Measurements from ENCODE around the gene CMIP.
A peak's percentile ranks its signal among the peaks of the same experiment; 100 is the strongest.
"Not testable (repeated sequence)": the region's sequence is repeated elsewhere in the genome, so short reads cannot be mapped to it uniquely, and the experiment has no call there.

The CMIP gene

GRCh38 chr16:81410643-81411293 is 33.8 kb upstream of the CMIP start:
- DNase-seq = no peak
- Mint-ChIP-seq H3K9me3 (no peaks in the 10 kb centered on the region), H3K36me3 (ENCODE audit: low read depth) (no peaks in the 10 kb centered on the region), H3K4me3 (no peak overlapping the region), H3K27me3 (no peaks in the 10 kb centered on the region), H3K4me1 (ENCODE audit: low read depth) (peaks cover 5% of the 10 kb centered on the region), H3K27ac (no peak overlapping the region)

- DNase-seq = no peak
- H3K4me3 Mint-ChIP-seq = no peak overlapping the region
- no peak overlapping the region for H3K27ac Mint-ChIP-seq
- H3K4me1 Mint-ChIP-seq (ENCODE audit: low read depth) = peaks cover 5% of the 10 kb centered on the region
- no peaks in the 10 kb centered on the region for H3K9me3 Mint-ChIP-seq
- H3K27me3 Mint-ChIP-seq = no peaks in the 10 kb centered on the region
- no peaks in the 10 kb centered on the region for H3K36me3 Mint-ChIP-seq (ENCODE audit: low read depth)
Observed at GRCh38 chr16:81413245-81413990, 31.2 kb upstream of the CMIP start.

- Mint-ChIP-seq H3K36me3 (ENCODE audit: low read depth) (no peaks in the 10 kb centered on the region), H3K4me3 (no peak overlapping the region), H3K27me3 (no peaks in the 10 kb centered on the region), H3K4me1 (ENCODE audit: low read depth) (peaks cover 5% of the 10 kb centered on the region), H3K27ac (no peak overlapping the region), H3K9me3 (no peaks in the 10 kb centered on the region)
- DNase-seq = no peak
Observed at GRCh38 chr16:81415751-81416150, 28.9 kb upstream of the CMIP start.

- H3K4me1 Mint-ChIP-seq (ENCODE audit: low read depth) = peaks cover 5% of the 10 kb centered on the region
- no peaks in the 10 kb centered on the region for H3K9me3 Mint-ChIP-seq
- H3K36me3 Mint-ChIP-seq (ENCODE audit: low read depth) = no peaks in the 10 kb centered on the region
- no peaks in the 10 kb centered on the region for H3K27me3 Mint-ChIP-seq
- no peak for DNase-seq
- H3K27ac Mint-ChIP-seq = no peak overlapping the region
- no peak overlapping the region for H3K4me3 Mint-ChIP-seq
Observed at GRCh38 chr16:81416749-81417148, 27.9 kb upstream of the CMIP start.

- Mint-ChIP-seq H3K4me1 (ENCODE audit: low read depth) (peaks cover 5% of the 10 kb centered on the region), H3K27me3 (no peaks in the 10 kb centered on the region), H3K27ac (no peak overlapping the region), H3K9me3 (no peaks in the 10 kb centered on the region), H3K4me3 (no peak overlapping the region), H3K36me3 (ENCODE audit: low read depth) (no peaks in the 10 kb centered on the region)
- no peak for DNase-seq
Observed at GRCh38 chr16:81417210-81417609, 27.4 kb upstream of the CMIP start.

GRCh38 chr16:81419806-81420205 is 24.8 kb upstream of the CMIP start:
- no peaks in the 10 kb centered on the region for H3K27me3 Mint-ChIP-seq
- H3K4me1 Mint-ChIP-seq (ENCODE audit: low read depth) = peaks cover 7% of the 10 kb centered on the region
- H3K9me3 Mint-ChIP-seq = no peaks in the 10 kb centered on the region
- no peak overlapping the region for H3K27ac Mint-ChIP-seq
- no peaks in the 10 kb centered on the region for H3K36me3 Mint-ChIP-seq (ENCODE audit: low read depth)
- H3K4me3 Mint-ChIP-seq = no peak overlapping the region
- DNase-seq = no peak

GRCh38 chr16:81421126-81421525 is 23.5 kb upstream of the CMIP start:
- Mint-ChIP-seq H3K4me3 (no peak overlapping the region), H3K9me3 (no peaks in the 10 kb centered on the region), H3K4me1 (ENCODE audit: low read depth) (peaks cover 13% of the 10 kb centered on the region)

GRCh38 chr16:81421536-81421935 is 23.1 kb upstream of the CMIP start:
- DNase-seq = no peak
- Mint-ChIP-seq H3K9me3 (no peaks in the 10 kb centered on the region), H3K4me3 (no peak overlapping the region), H3K27ac (no peak overlapping the region), H3K36me3 (ENCODE audit: low read depth) (no peaks in the 10 kb centered on the region), H3K4me1 (ENCODE audit: low read depth) (peaks cover 13% of the 10 kb centered on the region), H3K27me3 (no peaks in the 10 kb centered on the region)

More at GRCh38 chr16:81421126-81421525, 23.5 kb upstream of the CMIP start:
- Mint-ChIP-seq H3K27ac (no peak overlapping the region), H3K36me3 (ENCODE audit: low read depth) (no peaks in the 10 kb centered on the region), H3K27me3 (no peaks in the 10 kb centered on the region)
- DNase-seq = no peak

- not testable (repeated sequence) for H3K9me3 Mint-ChIP-seq, H3K27ac Mint-ChIP-seq, DNase-seq
Observed at GRCh38 chr16:81422153-81422552, 22.5 kb upstream of the CMIP start.

GRCh38 chr16:81424771-81425170 is 19.8 kb upstream of the CMIP start:
- H3K36me3 Mint-ChIP-seq (ENCODE audit: low read depth) = no peaks in the 10 kb centered on the region
- peaks cover 13% of the 10 kb centered on the region for H3K4me1 Mint-ChIP-seq (ENCODE audit: low read depth)
- DNase-seq = no peak
- H3K4me3 Mint-ChIP-seq = no peak overlapping the region
- H3K27me3 Mint-ChIP-seq = no peaks in the 10 kb centered on the region
- H3K27ac Mint-ChIP-seq = peak overlapping the region; percentile 66
- H3K9me3 Mint-ChIP-seq = no peaks in the 10 kb centered on the region

More at GRCh38 chr16:81422153-81422552, 22.5 kb upstream of the CMIP start:
- H3K4me3 Mint-ChIP-seq; H3K27me3 Mint-ChIP-seq; H3K36me3 Mint-ChIP-seq (ENCODE audit: low read depth): not testable (repeated sequence)
- H3K4me1 Mint-ChIP-seq (ENCODE audit: low read depth) = peaks cover 13% of the 10 kb centered on the region

GRCh38 chr16:81427219-81427618 is 17.4 kb upstream of the CMIP start:
- no peak for DNase-seq
- no peaks in the 10 kb centered on the region for H3K27me3 Mint-ChIP-seq
- H3K9me3 Mint-ChIP-seq = no peaks in the 10 kb centered on the region
- H3K4me3 Mint-ChIP-seq = no peak overlapping the region
- H3K4me1 Mint-ChIP-seq (ENCODE audit: low read depth) = peaks cover 14% of the 10 kb centered on the region
- no peaks in the 10 kb centered on the region for H3K36me3 Mint-ChIP-seq (ENCODE audit: low read depth)
- H3K27ac Mint-ChIP-seq = no peak overlapping the region

- no peaks in the 10 kb centered on the region for H3K9me3 Mint-ChIP-seq
- no peak for DNase-seq
- no peaks in the 10 kb centered on the region for H3K36me3 Mint-ChIP-seq (ENCODE audit: low read depth)
- H3K4me1 Mint-ChIP-seq (ENCODE audit: low read depth) = peaks cover 14% of the 10 kb centered on the region
- H3K27me3 Mint-ChIP-seq = no peaks in the 10 kb centered on the region
- H3K27ac Mint-ChIP-seq = no peak overlapping the region
- H3K4me3 Mint-ChIP-seq = no peak overlapping the region
Observed at GRCh38 chr16:81429045-81429521, 15.5 kb upstream of the CMIP start.

GRCh38 chr16:81431554-81432353 is 12.9 kb upstream of the CMIP start:
- Mint-ChIP-seq H3K4me3 (no peak overlapping the region), H3K27ac (no peak overlapping the region), H3K9me3 (no peaks in the 10 kb centered on the region), H3K36me3 (ENCODE audit: low read depth) (no peaks in the 10 kb centered on the region), H3K4me1 (ENCODE audit: low read depth) (peaks cover 5% of the 10 kb centered on the region), H3K27me3 (no peaks in the 10 kb centered on the region)
- no peak for DNase-seq

GRCh38 chr16:81432937-81433557 is 11.6 kb upstream of the CMIP start:
- no peak overlapping the region for H3K4me3 Mint-ChIP-seq
- H3K9me3 Mint-ChIP-seq = no peaks in the 10 kb centered on the region
- H3K27me3 Mint-ChIP-seq = peaks cover 4% of the 10 kb centered on the region
- peaks cover 7% of the 10 kb centered on the region for H3K4me1 Mint-ChIP-seq (ENCODE audit: low read depth)
- DNase-seq = no peak
- no peaks in the 10 kb centered on the region for H3K36me3 Mint-ChIP-seq (ENCODE audit: low read depth)
- H3K27ac Mint-ChIP-seq = no peak overlapping the region
